UCSD-AML1 (cell line): Measurements from ENCODE around the gene ZBED1.
"Not testable (repeated sequence)": the region's sequence is repeated elsewhere in the genome, so short reads cannot be mapped to it uniquely, and the experiment has no call there.

ENCODE experiments used
- DNase-seq: peaks from one replicate; lab custom pipeline; 2025; ENCODE audit not compliant: unreplicated experiment; lab: John Stamatoyannopoulos, UW

ZBED1 gene

DNA sequence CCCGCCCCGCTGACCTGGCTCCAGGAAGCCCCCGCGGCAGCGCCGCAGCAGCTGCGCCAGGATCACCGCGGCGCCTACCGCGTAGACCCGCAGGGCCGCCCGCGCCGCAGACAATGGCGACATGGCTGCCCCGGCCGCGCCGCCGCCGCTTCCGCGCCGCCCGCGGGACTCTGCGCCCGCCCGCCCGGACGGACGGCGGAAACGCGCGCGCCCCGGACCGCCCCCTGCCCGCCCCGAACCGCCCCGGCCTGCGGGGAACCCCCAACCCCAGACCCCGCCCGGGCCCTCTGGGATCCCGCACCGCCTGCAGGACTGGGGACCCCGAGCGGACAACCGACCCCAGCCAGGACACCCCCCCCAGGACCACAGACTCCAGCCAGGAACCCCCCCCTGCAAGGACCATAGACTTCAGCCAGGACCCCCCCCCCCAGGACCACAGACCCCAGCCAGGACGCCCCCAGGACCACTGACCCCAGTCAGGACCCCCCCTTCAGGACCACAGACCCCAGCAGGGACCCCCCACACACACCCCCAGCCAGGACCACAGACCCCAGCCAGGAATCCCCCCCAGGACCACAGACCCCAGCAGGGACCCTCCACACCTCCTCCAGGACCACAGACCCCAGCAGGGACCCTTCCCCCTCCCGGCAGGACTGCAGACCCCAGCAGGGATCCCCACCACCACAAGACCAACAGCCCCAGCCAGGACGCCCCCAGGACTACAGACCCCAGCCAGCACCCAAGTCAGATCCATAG, at the start of gene ZBED1, which contains the start of gene DHRSX:
TSS of gene ZBED1 (minus strand) at position 174 of the 756 bp plus-strand sequence. CDS start 10,257 bp downstream, outside the sequence.
TSS of gene DHRSX (minus strand) at position 174 of the 756 bp plus-strand sequence. CDS start at position 123, 51 bp downstream.
- no peak for DNase-seq

DNA sequence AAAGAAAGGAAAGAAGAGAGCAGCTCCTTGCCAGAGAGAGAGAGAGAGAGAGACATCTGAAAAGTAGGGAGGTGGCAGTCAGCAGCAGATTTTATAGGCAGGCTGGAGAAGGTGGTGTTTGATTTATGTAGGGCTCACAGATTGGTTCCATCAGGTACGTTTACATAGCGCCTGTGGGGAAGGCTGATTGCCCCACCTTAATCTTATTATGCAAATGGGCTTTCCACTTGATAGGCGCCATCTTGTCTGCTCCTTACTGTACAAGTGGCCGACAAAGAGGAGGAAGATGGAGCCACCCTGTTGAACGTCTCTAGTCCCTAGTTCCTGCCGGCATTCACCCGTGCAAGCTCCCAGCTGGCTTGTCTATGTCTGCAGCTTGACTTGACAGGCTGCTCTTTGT, 49.1 kb upstream of the ZBED1 start:
- no peak for DNase-seq

DNA sequence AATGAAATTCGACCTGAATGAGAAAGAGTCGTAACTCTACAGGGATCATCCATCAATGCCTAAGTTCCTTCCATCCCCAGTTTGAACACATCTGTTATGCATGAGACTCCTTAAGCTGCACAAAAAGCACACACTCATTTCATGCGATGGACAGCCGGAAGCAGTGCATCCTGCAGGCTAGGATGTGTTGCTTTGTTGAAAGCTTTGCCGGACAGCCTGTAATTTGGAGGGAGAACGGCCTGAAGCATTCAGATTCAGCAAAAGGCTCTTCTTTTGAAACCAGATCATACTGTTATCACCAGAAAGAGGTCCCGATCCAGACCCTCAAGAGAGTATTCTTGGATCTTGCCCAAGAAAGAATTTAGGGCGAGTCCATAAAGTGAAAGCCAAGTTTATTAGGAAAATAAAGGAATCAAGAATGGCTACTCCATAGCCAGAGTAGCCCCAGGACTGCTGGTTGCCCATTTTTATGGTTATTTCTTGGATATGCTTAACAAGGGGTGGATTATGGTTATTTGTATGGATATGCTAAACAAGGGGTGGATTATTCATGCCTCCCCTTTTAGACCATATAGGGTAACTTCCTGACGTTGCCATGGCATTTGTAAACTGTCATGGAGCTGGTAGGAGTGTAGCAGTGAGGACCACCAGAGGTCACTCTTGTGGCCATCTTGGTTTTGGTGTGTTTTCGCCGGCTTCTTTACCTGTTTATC, 48.1 kb upstream of the ZBED1 start:
- DNase-seq, result no peak

DNA sequence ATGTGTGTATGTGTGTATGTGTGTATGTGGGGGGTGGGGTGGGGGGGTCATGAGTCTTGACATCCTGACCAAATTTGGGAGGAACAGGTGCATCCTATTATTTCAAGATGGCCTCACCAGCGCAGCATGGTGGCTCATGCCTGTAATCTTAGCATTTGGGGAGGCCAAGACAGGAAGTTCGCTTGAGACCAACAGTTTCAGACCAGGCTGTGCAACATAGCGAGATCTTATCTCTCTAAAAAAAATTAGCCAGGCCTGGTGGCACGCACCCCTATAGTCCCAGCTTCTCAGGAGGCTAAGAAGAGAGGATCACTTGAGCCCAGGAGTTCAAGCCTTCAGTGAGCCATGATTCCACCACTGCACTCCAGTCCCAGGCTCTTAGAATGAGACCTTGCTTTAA, 47.0 kb upstream of the ZBED1 start:
- DNase-seq, result no peak

DNA sequence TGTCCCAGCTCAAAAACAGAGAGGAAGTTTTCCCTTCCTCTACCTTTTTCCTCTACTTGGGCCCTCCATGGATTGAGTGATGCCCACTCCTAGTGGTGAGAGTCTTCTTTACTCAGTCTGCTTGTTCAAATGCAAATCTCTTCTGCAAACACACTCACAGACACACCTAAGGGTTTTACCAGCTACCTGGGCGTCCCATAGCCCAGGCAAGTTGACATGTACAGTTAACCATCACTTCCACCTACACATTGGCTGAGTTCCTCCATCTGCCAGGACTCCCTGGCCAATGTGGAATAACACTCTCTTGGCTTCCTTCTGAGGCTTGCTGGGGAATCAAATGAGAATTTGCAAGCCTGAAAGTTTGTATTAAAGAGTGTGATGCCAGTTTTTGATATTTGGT, 45.7 kb upstream of the ZBED1 start:
- DNase-seq, result no peak

DNA sequence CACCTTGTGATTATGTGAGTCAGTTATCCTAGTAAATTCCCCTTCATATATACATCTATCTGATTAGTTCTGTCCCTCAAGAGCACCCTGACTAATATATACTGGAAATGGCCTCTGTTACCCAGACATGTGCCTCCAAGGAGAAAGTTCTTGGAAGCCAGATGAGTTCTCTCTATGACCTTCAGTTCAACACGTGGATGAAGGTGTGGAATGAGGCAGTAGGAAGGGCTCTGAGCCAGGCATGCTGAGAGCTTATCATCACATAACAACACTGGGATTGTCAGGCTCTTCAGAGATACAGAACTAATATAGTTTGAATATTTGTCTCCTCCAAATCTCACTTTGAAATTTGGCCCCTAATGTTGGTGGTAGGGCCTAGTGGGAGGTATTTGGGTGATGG, 44.4 kb upstream of the ZBED1 start:
- DNase-seq, result no peak

DNA sequence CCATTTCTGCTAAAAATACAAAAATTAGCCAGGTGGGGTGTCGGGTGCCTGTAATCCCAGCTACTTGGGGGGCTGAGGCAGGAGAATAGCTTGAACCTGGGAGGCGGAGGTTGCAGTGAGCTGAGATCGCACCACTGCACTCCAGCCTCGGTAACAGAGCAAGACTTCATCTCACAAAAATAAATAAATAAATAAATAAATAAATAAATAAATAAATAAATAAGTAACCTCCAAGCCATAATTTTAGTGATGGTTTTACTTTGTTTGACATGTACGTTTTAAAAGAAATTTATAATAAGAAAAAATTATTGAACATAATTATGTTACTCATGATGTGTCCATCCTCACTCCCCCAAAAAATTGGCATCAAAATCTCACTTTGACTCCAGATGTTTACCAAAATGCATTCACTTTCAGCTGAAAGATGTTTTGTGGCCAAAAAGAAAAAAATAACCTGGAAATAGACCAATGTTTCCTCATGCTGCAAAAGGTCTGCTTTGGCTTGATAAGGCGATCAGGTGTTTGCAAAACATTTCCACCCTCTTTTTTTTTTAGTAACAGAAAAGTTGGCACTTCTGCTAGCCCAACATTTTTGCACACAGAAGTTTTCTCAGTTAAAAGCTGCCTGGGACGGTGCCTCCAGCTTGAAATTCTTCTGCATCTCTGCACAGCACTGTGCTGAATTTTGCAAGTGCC, 42.2 kb upstream of the ZBED1 start:
- DNase-seq, result no peak

DNA sequence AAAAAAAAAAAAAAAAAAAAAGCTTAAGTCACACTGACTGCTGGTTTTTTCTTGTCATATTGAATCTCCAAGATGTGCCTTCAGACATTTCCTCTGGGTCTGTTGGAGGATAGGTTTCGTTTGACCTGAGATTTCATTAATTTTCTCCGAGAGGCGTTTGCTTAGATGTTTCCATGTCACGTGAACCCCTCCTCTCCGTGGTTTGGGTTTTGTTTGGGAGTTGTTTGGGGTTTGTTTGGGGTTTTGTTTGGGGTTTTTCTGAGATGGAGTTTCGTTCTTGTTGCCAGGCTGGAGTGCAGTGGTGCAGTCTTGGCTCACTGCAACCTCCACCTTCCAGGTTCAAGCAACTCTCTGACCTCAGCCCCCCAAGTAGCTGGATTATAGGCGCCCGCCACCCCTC, 40.8 kb upstream of the ZBED1 start:
- DNase-seq, result no peak

DNA sequence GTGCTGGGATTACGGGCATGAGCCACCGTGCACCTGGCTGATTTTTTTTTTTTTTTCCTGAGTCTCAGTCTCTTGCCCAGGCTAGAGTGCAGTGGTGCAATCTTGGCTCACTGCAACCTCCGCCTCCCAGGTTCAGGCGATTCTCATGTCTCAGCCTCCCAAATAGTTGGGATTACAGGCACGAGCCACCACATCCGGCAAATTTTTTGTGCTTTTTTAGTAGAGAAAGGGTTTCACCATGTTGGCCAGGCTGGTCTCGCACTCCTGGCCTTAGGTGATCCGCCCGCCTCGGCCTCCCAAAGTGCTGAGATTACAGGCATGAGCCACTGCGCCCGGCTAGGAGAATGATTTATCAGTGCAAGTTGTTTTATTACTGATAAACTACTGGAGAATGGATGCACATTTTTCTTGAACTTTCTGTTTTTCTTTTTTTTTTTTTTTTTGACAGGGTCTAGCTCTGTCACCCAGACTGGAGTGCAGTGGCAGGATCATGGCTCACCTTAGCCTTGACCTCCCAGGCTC, 39.7 kb upstream of the ZBED1 start:
- no peak for DNase-seq

DNA sequence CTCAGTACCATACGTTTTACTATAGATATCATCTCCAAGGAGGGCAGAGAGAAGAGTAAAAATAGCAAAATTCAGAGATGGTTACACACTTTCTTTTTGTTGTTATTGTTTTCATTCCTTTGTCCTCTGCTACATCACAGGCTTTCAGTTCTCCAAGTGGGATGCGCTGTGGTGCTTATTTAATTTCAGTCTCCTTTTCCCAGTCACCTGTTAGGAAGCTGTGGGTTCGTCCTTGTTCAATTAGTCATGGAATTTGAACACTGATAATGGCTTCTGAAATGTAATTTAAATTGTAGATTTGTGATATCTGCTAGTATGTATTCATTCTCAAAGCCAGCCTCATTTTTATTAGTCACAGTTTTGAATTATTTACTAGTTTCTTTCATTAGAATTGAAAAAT, 38.8 kb upstream of the ZBED1 start:
- DNase-seq, result no peak

DNA sequence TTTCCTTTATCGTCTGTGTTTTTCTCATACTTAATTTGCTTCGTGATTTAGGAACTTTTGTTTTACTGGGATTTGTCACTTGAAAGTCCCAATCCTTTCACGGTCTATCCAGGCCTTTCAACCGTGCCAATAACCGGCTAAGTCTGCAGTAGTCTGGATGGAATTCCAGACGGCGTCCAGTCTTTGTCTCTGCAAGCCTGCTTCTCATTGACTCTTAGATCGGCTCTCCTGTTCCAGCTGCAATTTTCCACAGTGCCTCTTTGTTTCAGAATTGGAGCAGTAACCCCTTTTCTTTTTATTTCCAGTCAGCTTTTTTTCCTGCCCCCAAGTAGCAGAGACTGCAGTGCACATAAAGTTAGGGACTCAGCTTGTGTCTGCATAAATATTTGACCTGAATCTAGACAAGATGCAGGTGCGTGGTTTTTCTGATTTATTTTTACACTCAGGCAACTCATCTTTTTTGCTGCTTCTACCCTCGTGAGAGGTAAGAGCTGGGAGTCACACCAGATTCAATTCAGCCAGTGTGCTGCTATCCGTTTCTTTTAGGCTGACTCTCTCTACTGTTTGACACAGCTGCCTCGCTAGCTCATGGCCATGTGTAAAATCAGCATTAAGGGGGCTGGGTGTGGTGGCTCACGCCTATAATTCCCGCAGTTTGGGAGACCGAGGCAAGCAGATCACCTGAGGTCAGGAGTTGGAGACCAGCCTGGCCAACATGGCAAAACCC, 37.4 kb upstream of the ZBED1 start:
- no peak for DNase-seq

DNA sequence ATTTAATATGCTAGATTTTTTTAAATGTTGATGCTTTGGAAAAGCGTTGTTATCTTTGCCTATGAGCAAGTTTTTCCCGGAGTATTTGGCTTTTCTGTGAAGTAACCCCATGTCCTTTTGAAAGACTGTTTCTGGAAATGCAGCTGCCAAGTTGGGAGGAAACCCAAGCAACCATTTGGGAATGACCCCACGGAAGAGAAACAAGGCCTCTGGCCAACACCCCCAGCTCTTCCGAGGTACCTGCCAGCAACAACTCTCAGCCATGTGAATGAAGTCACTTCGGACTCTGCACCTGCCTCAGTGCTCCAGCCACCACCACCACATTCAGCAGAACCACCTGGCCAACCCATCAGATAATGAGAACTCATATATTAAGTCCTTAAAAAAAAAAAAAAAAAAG, 36.2 kb upstream of the ZBED1 start:
- no peak for DNase-seq

DNA sequence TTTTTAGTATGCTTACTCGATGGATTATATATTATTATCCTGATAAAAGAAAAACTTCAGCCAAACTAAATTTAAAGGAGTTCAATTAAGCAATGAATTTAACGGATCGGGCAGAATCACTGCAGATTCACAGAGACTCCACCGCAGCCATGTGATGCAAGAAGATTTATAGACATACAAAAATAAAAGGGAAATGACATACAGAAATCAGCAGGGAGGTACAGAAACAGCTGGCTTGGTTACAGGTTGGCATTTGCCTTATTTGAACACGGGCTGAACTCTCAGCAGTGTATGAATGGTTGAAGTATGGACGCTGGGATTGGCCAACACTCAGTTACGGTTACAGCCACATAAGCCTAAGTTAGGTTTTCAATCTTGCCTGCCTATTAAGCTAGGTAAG, 35.4 kb upstream of the ZBED1 start:
- DNase-seq, result no peak

DNA sequence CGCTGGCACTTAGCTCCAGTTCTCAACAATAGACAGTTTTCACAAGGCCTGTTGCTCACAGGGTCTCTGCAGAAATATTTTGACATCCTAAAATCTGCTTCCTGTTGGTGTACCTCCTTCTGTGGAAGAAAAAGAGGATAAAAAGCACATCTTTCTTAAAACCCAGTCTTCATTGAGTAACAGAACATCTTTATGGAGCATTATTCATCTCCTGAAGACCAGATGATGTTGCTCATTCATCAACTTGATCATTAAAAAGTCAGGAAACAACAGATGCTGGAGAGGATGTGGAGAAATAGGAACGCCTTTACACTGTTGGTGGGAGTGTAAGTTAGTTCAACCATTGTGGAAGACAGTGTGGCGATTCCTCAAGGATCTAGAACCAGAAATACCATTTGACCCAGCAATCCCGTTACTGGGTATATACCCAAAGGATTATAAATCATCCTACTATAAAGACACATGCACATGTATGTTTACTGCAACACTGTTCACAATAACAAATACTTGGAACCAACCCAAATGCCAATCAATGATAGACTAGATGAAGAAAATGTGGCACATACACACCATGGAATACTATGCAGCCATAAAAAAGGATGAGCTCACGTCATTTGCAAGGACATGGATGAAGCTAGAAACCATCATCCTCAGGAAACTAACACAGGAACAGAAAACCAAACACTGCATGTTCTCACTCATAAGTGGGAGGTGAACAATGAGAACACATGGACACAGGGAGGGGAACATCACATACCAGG, 33.7 kb upstream of the ZBED1 start:
- DNase-seq, result not testable (repeated sequence)

DNA sequence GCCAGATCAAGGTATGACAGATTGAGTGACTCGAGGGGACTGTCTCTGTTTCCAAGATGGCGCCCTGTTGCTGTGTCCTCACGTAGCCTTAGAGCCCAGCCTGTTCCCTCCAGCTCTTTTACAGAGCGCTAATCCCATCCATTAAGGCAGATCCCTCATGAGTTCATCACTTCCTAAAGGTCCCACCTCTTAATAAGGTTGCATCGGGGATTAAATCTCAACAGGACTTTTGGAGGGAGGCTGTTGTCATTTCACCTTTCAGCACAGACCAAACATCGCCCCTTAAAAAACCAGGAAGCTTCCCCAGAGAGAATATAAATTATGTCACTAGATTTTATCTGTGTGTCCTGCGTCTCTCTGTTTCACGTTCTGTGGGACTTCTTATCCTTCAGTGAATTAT, 32.6 kb upstream of the ZBED1 start:
- no peak for DNase-seq

DNA sequence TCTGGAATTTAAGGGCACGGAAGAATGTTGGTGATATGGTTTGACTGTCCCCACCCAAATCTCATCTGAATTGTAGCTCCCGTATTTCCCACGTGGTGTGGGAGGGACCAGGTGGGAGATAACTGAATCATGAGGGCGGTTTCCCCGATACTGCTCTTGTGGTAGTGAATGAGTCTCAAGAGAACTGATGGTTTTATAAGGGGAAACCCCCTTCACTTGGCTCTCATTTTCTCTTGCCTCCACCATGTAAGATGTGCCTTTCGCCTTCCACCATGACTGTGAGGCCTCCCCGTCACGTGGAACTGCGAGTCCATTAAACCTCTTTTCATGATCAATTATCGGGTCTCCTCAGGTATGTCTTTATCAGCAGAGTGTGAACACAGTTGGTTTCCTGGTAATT, 25.6 kb upstream of the ZBED1 start:
- no peak for DNase-seq

DNA sequence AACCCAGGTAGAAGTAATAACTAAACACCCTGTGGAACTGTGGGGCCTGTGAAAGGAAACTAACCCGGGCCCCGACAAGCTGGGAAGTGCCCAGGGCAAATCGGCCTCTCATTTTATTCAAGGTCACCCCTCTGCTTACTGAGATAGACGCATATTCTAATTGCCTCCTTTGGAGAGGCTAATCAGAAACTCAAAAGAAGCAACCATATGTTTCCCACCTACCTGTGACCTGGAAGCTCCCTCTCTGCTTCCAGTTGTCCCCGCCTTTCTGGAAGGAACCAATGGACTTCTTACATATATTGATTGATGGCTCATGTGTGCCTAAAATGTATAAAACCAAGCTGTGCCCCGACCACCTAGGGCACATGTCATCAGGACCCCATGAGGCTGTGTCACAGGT, 23.1 kb upstream of the ZBED1 start:
- DNase-seq, result no peak

DNA sequence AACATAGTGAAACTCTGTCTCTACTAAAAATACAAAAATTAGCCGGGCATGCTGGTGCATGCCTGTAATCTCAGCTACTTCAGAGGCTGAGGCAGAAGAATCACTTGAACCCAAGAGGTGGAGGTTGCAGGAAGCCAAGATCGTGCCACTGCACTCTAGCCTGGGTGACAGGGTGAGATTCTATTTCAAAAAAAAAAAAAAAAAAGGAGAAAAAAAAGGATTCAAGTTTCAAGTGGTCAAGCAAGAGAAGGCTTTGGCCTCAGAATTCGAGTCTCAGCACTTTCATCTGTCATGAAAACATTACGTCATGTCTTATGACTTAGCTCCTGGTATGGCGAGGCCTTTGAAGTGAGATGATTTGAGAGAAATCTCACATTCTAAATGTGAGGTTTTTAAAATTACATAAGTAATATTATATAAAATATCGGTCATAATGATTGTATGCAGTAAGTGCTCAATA, 21.2 kb upstream of the ZBED1 start:
- DNase-seq, result no peak

DNA sequence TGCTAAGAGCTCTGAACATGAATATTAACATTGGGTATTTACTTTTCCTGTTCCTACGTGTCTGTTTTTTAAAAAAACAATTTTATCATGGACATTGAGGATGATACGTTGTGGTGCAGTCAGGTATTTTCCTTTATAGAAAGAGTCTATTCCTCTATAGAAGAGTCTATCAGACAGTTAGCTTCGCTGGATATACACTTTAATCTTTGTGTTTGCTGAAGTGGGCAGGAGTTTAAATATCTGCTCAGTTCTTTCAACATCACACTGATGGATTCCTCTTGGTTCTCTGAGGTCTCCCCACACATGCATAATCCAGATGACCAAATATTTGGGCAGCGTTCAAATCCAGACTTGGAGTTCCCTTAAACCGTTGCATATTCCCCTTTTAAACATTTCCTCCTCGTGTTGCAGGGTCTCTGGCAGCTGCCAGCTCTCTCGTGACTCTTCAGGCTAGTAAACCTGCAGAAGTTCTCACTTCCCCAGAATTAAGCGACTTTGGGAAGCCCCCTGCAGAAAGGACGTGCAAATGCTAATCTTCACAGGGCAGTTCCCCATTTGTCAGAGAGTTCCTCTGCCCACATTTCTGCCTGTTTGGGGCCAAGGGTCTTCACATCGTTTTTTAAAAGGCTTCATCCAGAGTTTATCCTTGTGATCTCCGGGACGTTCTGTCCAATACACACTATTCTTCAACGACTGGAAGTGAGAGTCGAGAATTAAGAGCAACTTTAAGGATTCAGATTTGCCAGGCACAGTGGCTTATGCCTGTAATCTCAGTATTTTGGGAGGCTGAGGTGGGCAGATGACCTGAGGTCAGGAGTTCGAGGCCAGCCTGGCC, 20.5 kb upstream of the ZBED1 start:
- DNase-seq, result no peak
